HL-60 (cell line): ENCODE measurements around the gene AKT1.

Source experiments
- DNase-seq, 2 experiments: peaks; one replicate each; pipeline ENCODE4 v3.0.0-alpha.2; 2010 to 2020; ENCODE audit warnings: low read depth in 1 of 2, low spot score in 1 of 2
- H3K27ac ChIP-seq: fragments of 250-450 bp; sonication (Bioruptor Pico); replicated peaks from 2 replicates; pipeline ENCODE4 v1.5.1; 2020; ENCODE audit warnings: mild to moderate bottlenecking, moderate library complexity
- H3K27me3 ChIP-seq: fragments of 250-450 bp; sonication (Bioruptor Pico); 2 replicates; pipeline ENCODE4 v1.5.1; 2021; ENCODE audit warnings: mild to moderate bottlenecking, moderate library complexity; ENCODE audit not compliant: insufficient read depth, poor library complexity, severe bottlenecking
- H3K4me3 ChIP-seq: replicated peaks from 2 replicates; pipeline ENCODE4 v1.5.1; 2011; ENCODE audit warnings: mild to moderate bottlenecking, control low read depth, low read length; ENCODE audit not compliant: insufficient read depth
- GABPA ChIP-seq: IDR thresholded peaks from 2 replicates; pipeline ENCODE4 v1.6.1; 2012; ENCODE audit warnings: low read depth
- POLR2AphosphoS5 ChIP-seq: IDR thresholded peaks from 2 replicates; pipeline ENCODE4 v1.6.1; 2012; ENCODE audit warnings: low read depth
- SPI1 ChIP-seq: IDR thresholded peaks from 2 replicates; pipeline ENCODE4 v1.6.1; 2012; ENCODE audit warnings: low read depth, mild to moderate bottlenecking, borderline replicate concordance
- TF ChIP-seq, protein P1 (sequence below): IDR thresholded peaks from 2 replicates; pipeline ENCODE4 v1.6.1; 2012; ENCODE audit warnings: low read depth; ENCODE audit not compliant: insufficient replicate concordance
- TF ChIP-seq, protein P2 (sequence below): IDR thresholded peaks from one replicate; pipeline ENCODE4 v1.5.1; 2011; ENCODE audit warnings: low read length, control low read depth, inconsistent platforms; ENCODE audit not compliant: insufficient read depth

The AKT1 gene

DNA sequence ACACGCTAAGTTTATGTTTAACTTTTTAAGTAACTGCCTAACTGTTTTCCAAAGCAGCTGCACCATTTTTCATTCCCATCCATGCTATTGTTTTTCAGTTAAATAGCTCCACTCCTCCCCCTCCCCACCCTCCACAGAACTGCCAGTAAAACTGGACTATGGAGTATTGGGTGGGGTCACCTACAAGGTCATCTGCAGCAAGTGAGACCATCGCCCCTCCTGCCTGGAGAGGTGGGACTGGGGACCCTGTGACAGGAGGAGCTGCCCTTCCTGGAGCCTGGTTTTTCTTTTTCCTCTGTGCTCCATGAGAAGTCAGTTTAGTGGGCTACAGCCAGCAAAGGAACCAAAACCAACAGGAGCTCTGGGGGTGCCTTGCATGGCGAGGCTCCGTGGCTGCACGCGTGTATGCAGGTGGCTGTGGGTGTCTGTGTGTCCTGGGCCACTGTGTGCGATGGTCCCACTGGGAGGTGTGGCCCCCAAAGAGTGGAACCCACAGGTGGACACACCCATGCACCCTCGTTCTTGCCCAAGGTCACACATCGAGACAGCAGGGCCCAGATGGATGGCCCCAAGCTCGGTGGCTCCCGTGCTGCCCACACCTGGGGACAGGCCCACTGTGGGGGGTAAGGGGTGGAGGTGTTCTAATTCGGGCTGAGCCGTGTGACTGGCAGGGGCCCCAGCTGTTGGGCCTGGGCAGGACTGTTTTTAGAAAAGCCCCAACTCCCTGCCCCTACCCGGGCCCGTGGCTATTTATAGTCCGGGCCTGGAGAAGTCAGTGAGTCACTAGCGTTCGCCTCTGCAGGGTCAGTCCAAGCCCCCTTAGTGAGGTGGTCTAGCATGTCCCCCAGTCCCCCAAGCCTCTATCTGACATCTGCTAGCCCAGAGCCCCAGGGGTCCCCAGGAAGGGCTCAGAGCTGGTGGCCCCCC, 73.8 kb downstream of the AKT1 start:
- DNase-seq: no peak
- H3K4me3 ChIP-seq: no peak overlapping the region
- TF ChIP-seq SPI1: no peak
- TF ChIP-seq POLR2AphosphoS5: no peak
- TF ChIP-seq, protein P1, sequence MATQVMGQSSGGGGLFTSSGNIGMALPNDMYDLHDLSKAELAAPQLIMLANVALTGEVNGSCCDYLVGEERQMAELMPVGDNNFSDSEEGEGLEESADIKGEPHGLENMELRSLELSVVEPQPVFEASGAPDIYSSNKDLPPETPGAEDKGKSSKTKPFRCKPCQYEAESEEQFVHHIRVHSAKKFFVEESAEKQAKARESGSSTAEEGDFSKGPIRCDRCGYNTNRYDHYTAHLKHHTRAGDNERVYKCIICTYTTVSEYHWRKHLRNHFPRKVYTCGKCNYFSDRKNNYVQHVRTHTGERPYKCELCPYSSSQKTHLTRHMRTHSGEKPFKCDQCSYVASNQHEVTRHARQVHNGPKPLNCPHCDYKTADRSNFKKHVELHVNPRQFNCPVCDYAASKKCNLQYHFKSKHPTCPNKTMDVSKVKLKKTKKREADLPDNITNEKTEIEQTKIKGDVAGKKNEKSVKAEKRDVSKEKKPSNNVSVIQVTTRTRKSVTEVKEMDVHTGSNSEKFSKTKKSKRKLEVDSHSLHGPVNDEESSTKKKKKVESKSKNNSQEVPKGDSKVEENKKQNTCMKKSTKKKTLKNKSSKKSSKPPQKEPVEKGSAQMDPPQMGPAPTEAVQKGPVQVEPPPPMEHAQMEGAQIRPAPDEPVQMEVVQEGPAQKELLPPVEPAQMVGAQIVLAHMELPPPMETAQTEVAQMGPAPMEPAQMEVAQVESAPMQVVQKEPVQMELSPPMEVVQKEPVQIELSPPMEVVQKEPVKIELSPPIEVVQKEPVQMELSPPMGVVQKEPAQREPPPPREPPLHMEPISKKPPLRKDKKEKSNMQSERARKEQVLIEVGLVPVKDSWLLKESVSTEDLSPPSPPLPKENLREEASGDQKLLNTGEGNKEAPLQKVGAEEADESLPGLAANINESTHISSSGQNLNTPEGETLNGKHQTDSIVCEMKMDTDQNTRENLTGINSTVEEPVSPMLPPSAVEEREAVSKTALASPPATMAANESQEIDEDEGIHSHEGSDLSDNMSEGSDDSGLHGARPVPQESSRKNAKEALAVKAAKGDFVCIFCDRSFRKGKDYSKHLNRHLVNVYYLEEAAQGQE: no peak
- TF ChIP-seq, protein P2, sequence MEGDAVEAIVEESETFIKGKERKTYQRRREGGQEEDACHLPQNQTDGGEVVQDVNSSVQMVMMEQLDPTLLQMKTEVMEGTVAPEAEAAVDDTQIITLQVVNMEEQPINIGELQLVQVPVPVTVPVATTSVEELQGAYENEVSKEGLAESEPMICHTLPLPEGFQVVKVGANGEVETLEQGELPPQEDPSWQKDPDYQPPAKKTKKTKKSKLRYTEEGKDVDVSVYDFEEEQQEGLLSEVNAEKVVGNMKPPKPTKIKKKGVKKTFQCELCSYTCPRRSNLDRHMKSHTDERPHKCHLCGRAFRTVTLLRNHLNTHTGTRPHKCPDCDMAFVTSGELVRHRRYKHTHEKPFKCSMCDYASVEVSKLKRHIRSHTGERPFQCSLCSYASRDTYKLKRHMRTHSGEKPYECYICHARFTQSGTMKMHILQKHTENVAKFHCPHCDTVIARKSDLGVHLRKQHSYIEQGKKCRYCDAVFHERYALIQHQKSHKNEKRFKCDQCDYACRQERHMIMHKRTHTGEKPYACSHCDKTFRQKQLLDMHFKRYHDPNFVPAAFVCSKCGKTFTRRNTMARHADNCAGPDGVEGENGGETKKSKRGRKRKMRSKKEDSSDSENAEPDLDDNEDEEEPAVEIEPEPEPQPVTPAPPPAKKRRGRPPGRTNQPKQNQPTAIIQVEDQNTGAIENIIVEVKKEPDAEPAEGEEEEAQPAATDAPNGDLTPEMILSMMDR: no peak
- TF ChIP-seq GABPA: no peak
- H3K27me3 ChIP-seq: peaks cover 13% of the 10 kb centered on the region
- no peak overlapping the region for H3K27ac ChIP-seq
